PFSK-1 (cell line): ENCODE results near the gene KRTAP13-4. TPM values are rescaled to one million over a fixed set of nuclear protein-coding genes. Genes with fewer than 3 reads are reported as not detected.

Source experiments
- FOXP2 ChIP-seq: optimal IDR thresholded peaks from 2 replicates; pipeline ENCODE3; 2011; ENCODE audit warnings: borderline replicate concordance, control low read depth, inconsistent platforms; ENCODE audit not compliant: insufficient read depth; ENCODE audit errors: extremely low read length, extremely low read depth
- POLR2AphosphoS5 ChIP-seq: IDR thresholded peaks from 2 replicates; pipeline ENCODE4 v1.6.1; 2012; ENCODE audit warnings: low read depth, mild to moderate bottlenecking, control low read depth, low read length, moderate library complexity
- REST ChIP-seq, 2 experiments: IDR thresholded peaks; 2 replicates each; pipeline versions ENCODE4 v1.6.1 to v1.8.0; 2011 to 2012; ENCODE audit warnings: low read depth in 2 of 2, low read length in 2 of 2, control low read depth in 1 of 2, inconsistent platforms in 1 of 2, mild to moderate bottlenecking in 1 of 2, moderate library complexity in 1 of 2; ENCODE audit not compliant: insufficient read depth in 1 of 2
- SIN3A ChIP-seq: IDR thresholded peaks from 2 replicates; pipeline ENCODE4 v1.6.1; 2012; ENCODE audit warnings: mild to moderate bottlenecking, low read length, moderate library complexity, borderline replicate concordance; ENCODE audit not compliant: insufficient read depth
- TAF1 ChIP-seq: IDR thresholded peaks from 2 replicates; pipeline ENCODE4 v1.6.1; 2012; ENCODE audit warnings: low read length, control low read depth, borderline replicate concordance; ENCODE audit not compliant: insufficient read depth
- polyA plus RNA-seq: library from polyadenylated mRNA; unstranded; fragments of >200 nt; gene quantifications from one replicate; pipeline ENCODE4 v1.2.1, GENCODE V29; 2012; ENCODE audit warnings: low read depth, missing spikeins; ENCODE audit not compliant: insufficient read length

KRTAP13-4 gene
- polyA plus RNA-seq, result not detected

- no peak for TF ChIP-seq REST (IDR thresholded peaks at IDR 0.05; ENCODE audit: insufficient read depth in 1 of 2, low read depth in 2 of 2, low read length in 2 of 2)
- no peak for TF ChIP-seq POLR2AphosphoS5
- TF ChIP-seq TAF1, result no peak
- TF ChIP-seq FOXP2, result no peak
- TF ChIP-seq SIN3A, result no peak
Observed at GRCh38 chr21:30430170-30430655, at the start of gene KRTAP13-4. KRTAP13-4 (plus strand) TSS chr21:30430220; CDS start chr21:30430276, 56 bp downstream.

GRCh38 chr21:30382201-30382600, 47.8 kb upstream of the KRTAP13-4 start:
- TF ChIP-seq FOXP2 (no peak), TAF1 (no peak), REST (IDR thresholded peaks at IDR 0.05; ENCODE audit: insufficient read depth in 1 of 2, low read depth in 2 of 2, low read length in 2 of 2) (no peak), SIN3A (no peak), POLR2AphosphoS5 (no peak)

- no peak for TF ChIP-seq REST (IDR thresholded peaks at IDR 0.05; ENCODE audit: insufficient read depth in 1 of 2, low read depth in 2 of 2, low read length in 2 of 2)
- no peak for TF ChIP-seq FOXP2
- no peak for TF ChIP-seq POLR2AphosphoS5
- no peak for TF ChIP-seq SIN3A
- no peak for TF ChIP-seq TAF1
Observed at GRCh38 chr21:30391492-30392025, 38.5 kb upstream of the KRTAP13-4 start.

- TF ChIP-seq SIN3A (no peak), REST (IDR thresholded peaks at IDR 0.05; ENCODE audit: insufficient read depth in 1 of 2, low read depth in 2 of 2, low read length in 2 of 2) (no peak), TAF1 (no peak), FOXP2 (no peak), POLR2AphosphoS5 (no peak)
Observed at GRCh38 chr21:30395731-30396130, 34.3 kb upstream of the KRTAP13-4 start, which contains the start of gene KRTAP13-1. KRTAP13-1 (plus strand) TSS chr21:30396031; CDS start chr21:30396087, 56 bp downstream.
